K562 (cell line): ENCODE results near the gene CLASP1. TPM values are rescaled to one million over a fixed set of nuclear protein-coding genes. Genes with fewer than 3 reads are reported as not detected.

Experiments
- ATAC-seq: fragments of 200-7000 bp; cut with Tn5 transposase; 3 replicates; pipeline ENCODE4 v1.9.1; 2020; ENCODE audit warnings: moderate library complexity
- BruUV-seq: library from RNA; stranded (reverse); fragments of 400-500 nt; replicated peaks from 2 replicates; lab custom pipeline; 2021; lab: Mats Ljungman, UMichigan
- CTCF ChIA-PET: fragments of 300-600 bp; formaldehyde crosslinking; extraction: SDS; loops from one replicate; lab custom pipeline; 2021; ENCODE audit warnings: low intra/inter-chr PET ratio; lab: Yijun Ruan, JAX
- POLR2A ChIA-PET: fragments of 300-600, 350-650 bp; sonication (Branson Sonifier 250); formaldehyde crosslinking; extraction: SDS; loops from one replicate; lab custom pipeline; 2021; ENCODE audit warnings: antibody characterized with exemption, inconsistent platforms; lab: Yijun Ruan, JAX
- DNase-seq, 4 experiments: peaks; one replicate each; pipeline versions ENCODE4 v3.0.0 to v3.0.0-alpha.2; 2011 to 2018; ENCODE audit warnings: low spot score in 3 of 4, mixed read lengths in 3 of 4; ENCODE audit errors: extremely low read depth in 1 of 4
- FAIRE-seq: peaks from 2 replicates; lab custom pipeline; 2011; peaks lifted over from hg19 to GRCh38; lab: Jason Lieb, UNC
- H2AFZ ChIP-seq: 2 replicates; pipeline ENCODE4 v1.6.0; 2011; ENCODE audit warnings: low read depth, low read length, control low read depth, inconsistent platforms
- H3K27ac ChIP-seq: fragments of 200-600 bp; 3 replicates; pipeline ENCODE4 v1.8.0; 2011; ENCODE audit warnings: low read depth, mild to moderate bottlenecking, control low read depth, inconsistent platforms, low read length, moderate library complexity, mixed read lengths; ENCODE audit errors: extremely low read depth
- H3K27me3 ChIP-seq, 2 experiments: fragments of 300-600 bp in 1 of 2; 2 replicates in 1 of 2; 3 replicates in 1 of 2; pipeline versions ENCODE4 v1.6.0 to v1.8.0; 2011; ENCODE audit warnings: inconsistent platforms in 2 of 2, low read length in 2 of 2, mild to moderate bottlenecking in 1 of 2, mixed read lengths in 1 of 2, moderate library complexity in 1 of 2; ENCODE audit not compliant: control insufficient read depth in 2 of 2, insufficient read depth in 2 of 2
- H3K36me3 ChIP-seq: fragments of 300-600 bp; 3 replicates; pipeline ENCODE4 v1.8.0; 2011; ENCODE audit warnings: mild to moderate bottlenecking, low read length, inconsistent platforms; ENCODE audit not compliant: control insufficient read depth, insufficient read depth
- H3K4me1 ChIP-seq, 2 experiments: fragments of 200-600 bp in 1 of 2; replicated peaks in 1 of 2; 2 replicates in 1 of 2; 3 replicates in 1 of 2; pipeline versions ENCODE4 v1.5.1 to v1.8.0; 2011; ENCODE audit warnings: inconsistent platforms in 2 of 2, low read length in 2 of 2, mild to moderate bottlenecking in 1 of 2, mixed read lengths in 1 of 2, moderate library complexity in 1 of 2; ENCODE audit not compliant: control insufficient read depth in 2 of 2, insufficient read depth in 2 of 2
- H3K4me2 ChIP-seq: 2 replicates; pipeline ENCODE4 v1.6.1; 2011; ENCODE audit warnings: low read length, control low read depth, inconsistent platforms, mixed read lengths; ENCODE audit not compliant: insufficient read depth
- H3K4me3 ChIP-seq: fragments of 200-600 bp; sonication (generic), shearing (Covaris generic); 2 replicates; pipeline ENCODE4 v1.5.1; 2016; ENCODE audit warnings: control low read depth, inconsistent platforms
- H3K79me2 ChIP-seq: fragments of 200-600 bp; 3 replicates; pipeline ENCODE4 v1.8.0; 2011; ENCODE audit warnings: low read length, inconsistent platforms; ENCODE audit not compliant: control insufficient read depth, insufficient read depth
- H3K9ac ChIP-seq, 2 experiments: 2 replicates each; pipeline versions ENCODE4 v1.6.0 to v1.6.1; 2011; ENCODE audit warnings: low read depth in 2 of 2, low read length in 2 of 2, control low read depth in 1 of 2, inconsistent platforms in 1 of 2, mild to moderate bottlenecking in 1 of 2, mixed read lengths in 1 of 2; ENCODE audit not compliant: insufficient read depth in 1 of 2
- H3K9me1 ChIP-seq: one replicate; pipeline ENCODE4 v1.6.0; 2011; ENCODE audit warnings: inconsistent platforms, mild to moderate bottlenecking, low read length, moderate library complexity; ENCODE audit not compliant: control insufficient read depth, insufficient read depth
- H3K9me3 ChIP-seq: replicated peaks from 2 replicates; pipeline ENCODE4 v1.5.1; 2011; ENCODE audit warnings: low read depth, low read length, inconsistent platforms; ENCODE audit not compliant: control insufficient read depth, insufficient read depth
- H4K20me1 ChIP-seq: replicated peaks from 2 replicates; pipeline ENCODE4 v1.6.1; 2011; ENCODE audit warnings: low read length, inconsistent platforms, mixed read lengths; ENCODE audit not compliant: control insufficient read depth, insufficient read depth
- CBFA2T3 ChIP-seq: fragments of 450-650 bp; IDR thresholded peaks from 2 replicates; pipeline ENCODE4 v1.6.1; 2017
- CBFB ChIP-seq: sonication (generic); formaldehyde crosslinking; IDR thresholded peaks from 2 replicates; pipeline ENCODE4 v1.4.0; 2020; ENCODE audit warnings: mild to moderate bottlenecking, missing genetic modification reagents
- IFI16 ChIP-seq: fragments of 250-450 bp; sonication (Bioruptor Pico); IDR thresholded peaks from 2 replicates; pipeline ENCODE4 v2.1.2; 2022; ENCODE audit warnings: mild to moderate bottlenecking, inconsistent platforms
- PREB ChIP-seq: sonication (generic); formaldehyde crosslinking; IDR thresholded peaks from 2 replicates; pipeline ENCODE4 v1.8.1; 2023; ENCODE audit warnings: mild to moderate bottlenecking, missing genetic modification reagents
- WGBS: fragments of 100-300 bp; shearing (Covaris generic); methylation state at CpG from one replicate; pipeline ENCODE4 v1.1.6; 2016; ENCODE audit warnings: low coverage, mixed read lengths; ENCODE audit not compliant: insufficient coverage; ENCODE audit errors: missing lambda C conversion rate; 5-methylcytosine and 5-hydroxymethylcytosine counted together
- in situ Hi-C: fragments of 300-500 bp; cut with MboI; formaldehyde crosslinking; loops from 4 replicates; pipeline ENCODE4 v1.15.0; 2018; ENCODE audit warnings: inconsistent platforms, mixed read lengths
- intact Hi-C: fragments of 100-400 bp; cut with micrococcal nuclease; formaldehyde crosslinking; loops from 2 replicates; pipeline ENCODE4 v1.14.2; 2022
- polyA plus RNA-seq, 8 experiments: library from polyadenylated mRNA; depleted of rRNA in 4 of 8; stranded (reverse) in 5 of 8; unstranded in 3 of 8; fragments of >200 nt; fragmentation: Nextera tagmentation in 2 of 8; fragmentation: Illumina TruSeq in 1 of 8; extraction: Ambion mirVana in 2 of 8; extraction: Trizol in 1 of 8; gene quantifications; 2 replicates each; pipeline versions ENCODE4 v1.2.1 to v1.2.3, GENCODE V29; 2011 to 2014; ENCODE audit warnings: inconsistent platforms in 1 of 8, missing spikeins in 1 of 8
- total RNA-seq, 7 experiments: library from RNA; depleted of rRNA in 6 of 7; stranded (reverse); fragments of >200 nt in 6 of 7; fragmentation: Illumina TruSeq in 2 of 7; extraction: Trizol in 2 of 7; gene quantifications; 2 replicates each; pipeline versions ENCODE4 v1.2.1 to v1.2.3, GENCODE V29; 2011 to 2021; ENCODE audit warnings: low replicate concordance in 1 of 7
- TF ChIP-seq, protein P1 (sequence below), 2 experiments: fragments of 450-650 bp in 1 of 2; IDR thresholded peaks; 2 replicates each; pipeline ENCODE4 v1.6.1; 2011 to 2017; ENCODE audit warnings: low read depth in 2 of 2, antibody characterized with exemption in 1 of 2, borderline replicate concordance in 1 of 2, low read length in 1 of 2, mild to moderate bottlenecking in 1 of 2, mixed read lengths in 1 of 2; ENCODE audit not compliant: control insufficient read depth in 1 of 2
- TF ChIP-seq, protein P2 (sequence below): fragments of 450-650 bp; formaldehyde crosslinking; conservative IDR thresholded peaks from 2 replicates; pipeline ENCODE4 v1.4.0; 2022; ENCODE audit warnings: mild to moderate bottlenecking, missing genetic modification characterization

The CLASP1 gene
- total and polyA plus RNA-seq, 9 of the 15 experiments (the other 6 are each of a cell fraction or from before 2014, with no cell fraction given): 1.7 to 40.3 (median 20.7) TPM

- intact Hi-C loops: no loop called here
- WGBS: 28% methylated on average over 2 of the region's 2 CpGs
- H3K4me3 ChIP-seq: no peak overlapping the region
Observed at GRCh38 chr2:121686902-121687301, 37.6 kb upstream of the CLASP1 start.

GRCh38 chr2:121686218-121686617 is 37.0 kb upstream of the CLASP1 start:
- in situ Hi-C loops (no loop called here), intact Hi-C loops (no loop called here)
- no peaks in the 10 kb centered on the region for H3K9me1 ChIP-seq
- no peak overlapping the region for H3K4me2 ChIP-seq
- 74% methylated on average over 19 of the region's 19 CpGs for WGBS
- no peaks in the 10 kb centered on the region for H3K36me3 ChIP-seq
- H3K27me3 ChIP-seq: no peaks in the 10 kb centered on the region
- CTCF ChIA-PET: no interaction called here
- peaks cover 7 to 9% of the 10 kb centered on the region in 2 experiments; a peak in 2 of 5 replicates for H3K4me1 ChIP-seq
- ATAC-seq: no peak
- POLR2A ChIA-PET: no interaction called here
- BruUV-seq: no TSS peak
- no peak overlapping the region for H2AFZ ChIP-seq
- no peak for FAIRE-seq
- no peak for DNase-seq
- no peaks in the 10 kb centered on the region for H4K20me1 ChIP-seq
- peaks cover 11% of the 10 kb centered on the region for H3K9me3 ChIP-seq
- no peak overlapping the region for H3K9ac ChIP-seq
- no peaks in the 10 kb centered on the region for H3K79me2 ChIP-seq
- H3K27ac ChIP-seq: no peak overlapping the region
- no peak overlapping the region for H3K4me3 ChIP-seq
- TF ChIP-seq CBFB (CRISPR knock-in tag): no peak
- no peak for TF ChIP-seq PREB (CRISPR knock-in tag)
- TF ChIP-seq, protein P1, sequence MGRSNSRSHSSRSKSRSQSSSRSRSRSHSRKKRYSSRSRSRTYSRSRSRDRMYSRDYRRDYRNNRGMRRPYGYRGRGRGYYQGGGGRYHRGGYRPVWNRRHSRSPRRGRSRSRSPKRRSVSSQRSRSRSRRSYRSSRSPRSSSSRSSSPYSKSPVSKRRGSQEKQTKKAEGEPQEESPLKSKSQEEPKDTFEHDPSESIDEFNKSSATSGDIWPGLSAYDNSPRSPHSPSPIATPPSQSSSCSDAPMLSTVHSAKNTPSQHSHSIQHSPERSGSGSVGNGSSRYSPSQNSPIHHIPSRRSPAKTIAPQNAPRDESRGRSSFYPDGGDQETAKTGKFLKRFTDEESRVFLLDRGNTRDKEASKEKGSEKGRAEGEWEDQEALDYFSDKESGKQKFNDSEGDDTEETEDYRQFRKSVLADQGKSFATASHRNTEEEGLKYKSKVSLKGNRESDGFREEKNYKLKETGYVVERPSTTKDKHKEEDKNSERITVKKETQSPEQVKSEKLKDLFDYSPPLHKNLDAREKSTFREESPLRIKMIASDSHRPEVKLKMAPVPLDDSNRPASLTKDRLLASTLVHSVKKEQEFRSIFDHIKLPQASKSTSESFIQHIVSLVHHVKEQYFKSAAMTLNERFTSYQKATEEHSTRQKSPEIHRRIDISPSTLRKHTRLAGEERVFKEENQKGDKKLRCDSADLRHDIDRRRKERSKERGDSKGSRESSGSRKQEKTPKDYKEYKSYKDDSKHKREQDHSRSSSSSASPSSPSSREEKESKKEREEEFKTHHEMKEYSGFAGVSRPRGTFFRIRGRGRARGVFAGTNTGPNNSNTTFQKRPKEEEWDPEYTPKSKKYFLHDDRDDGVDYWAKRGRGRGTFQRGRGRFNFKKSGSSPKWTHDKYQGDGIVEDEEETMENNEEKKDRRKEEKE (IDR thresholded peaks at IDR 0.05; ENCODE audit: borderline replicate concordance in 1 of 2, control insufficient read depth in 1 of 2, low read depth in 2 of 2, low read length in 1 of 2): no peak
- TF ChIP-seq, protein P2, sequence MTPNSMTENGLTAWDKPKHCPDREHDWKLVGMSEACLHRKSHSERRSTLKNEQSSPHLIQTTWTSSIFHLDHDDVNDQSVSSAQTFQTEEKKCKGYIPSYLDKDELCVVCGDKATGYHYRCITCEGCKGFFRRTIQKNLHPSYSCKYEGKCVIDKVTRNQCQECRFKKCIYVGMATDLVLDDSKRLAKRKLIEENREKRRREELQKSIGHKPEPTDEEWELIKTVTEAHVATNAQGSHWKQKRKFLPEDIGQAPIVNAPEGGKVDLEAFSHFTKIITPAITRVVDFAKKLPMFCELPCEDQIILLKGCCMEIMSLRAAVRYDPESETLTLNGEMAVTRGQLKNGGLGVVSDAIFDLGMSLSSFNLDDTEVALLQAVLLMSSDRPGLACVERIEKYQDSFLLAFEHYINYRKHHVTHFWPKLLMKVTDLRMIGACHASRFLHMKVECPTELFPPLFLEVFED (CRISPR knock-in tag): no peak

More at GRCh38 chr2:121686902-121687301, 37.6 kb upstream of the CLASP1 start:
- Histone ChIP-seq H3K27ac (no peak overlapping the region), H3K9me1 (no peaks in the 10 kb centered on the region), H3K27me3 (no peaks in the 10 kb centered on the region), H3K4me1 (peaks cover 7 to 9% of the 10 kb centered on the region in 2 experiments; a peak in 2 of 5 replicates), H3K79me2 (no peaks in the 10 kb centered on the region), H3K4me2 (no peak overlapping the region), H3K9ac (no peak overlapping the region), H4K20me1 (no peaks in the 10 kb centered on the region), H3K9me3 (peaks cover 11% of the 10 kb centered on the region), H3K36me3 (no peaks in the 10 kb centered on the region), H2AFZ (no peak overlapping the region)
- TF ChIP-seq CBFA2T3 (0 out of 2 replicates have a peak, but pooled peaks have one; percentile 3), IFI16 (CRISPR knock-in tag) (no peak)
- no TSS peak for BruUV-seq
- FAIRE-seq (no peak), ATAC-seq (no peak), DNase-seq (no peak)
- ChIA-PET POLR2A (interaction anchor here (0.8 kb wide), 1 partner anchor 90 kb away, joined by 3 read pairs; no protein-coding TSS in a partner anchor), CTCF (no interaction called here)
- in situ Hi-C loops: no loop called here
